ENCODE data around the gene SPRR4. TPM values are rescaled to one million over a fixed set of nuclear protein-coding genes. Genes with fewer than 3 reads are reported as not detected.

Gene SPRR4
- total RNA-seq, 4 donors from 2014 or later: 1.4 to 478 (median 67.3) TPM

GRCh38 chr1:152940614-152941013 is 29.8 kb upstream of the SPRR4 start:
- TF ChIP-seq POLR2A (IDR thresholded peaks at IDR 0.05) (no peak), EP300 (IDR thresholded peaks at IDR 0.05) (no peak), POLR2AphosphoS5 (IDR thresholded peaks at IDR 0.05) (no peak), CTCF (IDR thresholded peaks at IDR 0.05) (no peak)
- Histone ChIP-seq H3K36me3 (no peaks in the 10 kb centered on the region), H3K9me3 (no peaks in the 10 kb centered on the region), H3K27ac (no peak overlapping the region), H3K4me1 (no peaks in the 10 kb centered on the region), H3K4me3 (no peak overlapping the region), H3K27me3 (no peaks in the 10 kb centered on the region)
- DNase-seq (ENCODE audit: low spot score in 2 of 2): no peak
- 81% methylated on average over 1 of the region's 1 CpG for WGBS

DNA sequence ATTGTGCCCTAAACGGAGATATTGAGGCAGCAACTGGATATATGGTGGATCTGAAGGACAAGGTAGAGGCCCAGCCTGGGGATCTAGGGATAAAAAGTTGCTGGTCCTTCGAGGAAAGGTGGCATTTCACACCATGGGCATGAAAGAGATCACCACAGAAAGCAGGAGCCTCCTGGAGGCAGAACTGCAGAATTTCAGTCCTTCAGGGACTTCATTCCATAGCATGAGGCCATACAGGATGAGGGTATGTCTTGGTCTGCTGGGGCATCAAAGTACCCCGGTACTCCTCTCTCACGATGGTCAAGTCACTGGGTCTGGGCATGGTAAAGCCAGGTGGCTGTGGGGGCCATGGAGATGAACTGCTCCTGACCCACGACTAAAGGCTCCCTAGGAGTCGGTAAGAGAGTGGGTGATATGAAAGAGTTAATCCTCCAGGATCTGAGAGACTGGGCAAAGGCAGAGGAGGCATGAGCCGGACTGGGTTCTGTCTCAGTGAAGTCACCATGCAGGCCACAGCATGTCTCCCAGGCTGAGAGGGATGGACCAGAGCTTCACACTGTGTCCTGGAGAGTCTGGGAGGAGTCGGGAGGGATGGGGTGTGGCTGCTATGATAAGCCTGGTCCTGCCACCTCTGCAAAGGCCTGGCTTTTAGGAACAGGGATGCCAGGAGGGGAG is 29.3 kb upstream of the SPRR4 start:
- H3K27ac ChIP-seq: no peak overlapping the region
- H3K36me3 ChIP-seq: no peaks in the 10 kb centered on the region
- H3K27me3 ChIP-seq: no peaks in the 10 kb centered on the region
- WGBS: 68% methylated on average over 7 of the region's 8 CpGs
- H3K4me1 ChIP-seq: no peaks in the 10 kb centered on the region
- TF ChIP-seq EP300 (IDR thresholded peaks at IDR 0.05) (no peak), POLR2A (IDR thresholded peaks at IDR 0.05) (no peak), POLR2AphosphoS5 (IDR thresholded peaks at IDR 0.05) (no peak), CTCF (IDR thresholded peaks at IDR 0.05) (no peak)
- no peaks in the 10 kb centered on the region for H3K9me3 ChIP-seq
- no peak overlapping the region for H3K4me3 ChIP-seq
- no peak for DNase-seq (ENCODE audit: low spot score in 2 of 2)

DNA sequence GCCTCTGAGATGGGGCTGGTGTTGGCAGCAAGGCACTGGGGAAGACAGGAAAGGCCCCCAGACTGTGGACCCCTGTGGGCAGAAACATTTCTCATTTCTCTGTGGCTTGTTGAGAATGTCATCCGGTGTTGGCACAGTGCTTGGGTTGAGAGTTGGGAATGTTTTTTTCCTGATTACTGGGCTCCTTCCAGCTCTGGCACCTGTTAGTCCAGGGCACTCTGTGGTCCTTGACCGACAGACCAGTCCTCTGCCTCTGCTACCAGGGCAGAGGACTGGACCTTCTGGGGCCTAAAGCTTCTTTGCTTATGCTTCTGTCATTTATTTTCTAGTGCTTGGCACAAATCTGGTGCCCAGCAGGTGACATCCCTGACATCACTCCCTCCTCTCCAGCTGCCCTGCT is 28.3 kb upstream of the SPRR4 start:
- TF ChIP-seq POLR2AphosphoS5 (IDR thresholded peaks at IDR 0.05) (no peak), EP300 (IDR thresholded peaks at IDR 0.05) (no peak), POLR2A (IDR thresholded peaks at IDR 0.05) (no peak), CTCF (IDR thresholded peaks at IDR 0.05) (no peak)
- Histone ChIP-seq H3K36me3 (no peaks in the 10 kb centered on the region), H3K4me3 (no peak overlapping the region), H3K4me1 (no peaks in the 10 kb centered on the region), H3K9me3 (no peaks in the 10 kb centered on the region), H3K27ac (no peak overlapping the region), H3K27me3 (peaks cover 3% of the 10 kb centered on the region)
- no peak for DNase-seq (ENCODE audit: low spot score in 2 of 2)
- 80% methylated on average over 2 of the region's 2 CpGs for WGBS

- peaks cover 9% of the 10 kb centered on the region for H3K4me1 ChIP-seq
- H3K9me3 ChIP-seq: no peaks in the 10 kb centered on the region
- DNase-seq (ENCODE audit: low spot score in 2 of 2): peak in 1 of 2 donors; percentile 29
- TF ChIP-seq POLR2AphosphoS5 (IDR thresholded peaks at IDR 0.05) (no peak), POLR2A (IDR thresholded peaks at IDR 0.05) (no peak), EP300 (IDR thresholded peaks at IDR 0.05) (no peak), CTCF (IDR thresholded peaks at IDR 0.05) (no peak)
- no peak overlapping the region for H3K27ac ChIP-seq
- no peak overlapping the region for H3K4me3 ChIP-seq
- no peaks in the 10 kb centered on the region for H3K36me3 ChIP-seq
- peaks cover 3% of the 10 kb centered on the region for H3K27me3 ChIP-seq
- WGBS: 52% methylated on average over 3 of the region's 3 CpGs
Measured at GRCh38 chr1:152946248-152946647, 24.2 kb upstream of the SPRR4 start.

GRCh38 chr1:152946651-152947256 is 23.7 kb upstream of the SPRR4 start, which contains the start of gene SPRR5:
Gene SPRR5 (plus strand): TSS chr1:152947206. CDS start chr1:152948555, 1,349 bp downstream.
- Histone ChIP-seq H3K4me3 (no peak within 1 kb of the TSS), H3K4me1 (peaks cover 9% of the 10 kb centered on the region), H3K27ac (no peak within 1 kb of the TSS), H3K9me3 (no peaks in the 10 kb centered on the region), H3K27me3 (peaks cover 3% of the 10 kb centered on the region), H3K36me3 (no peaks in the 10 kb centered on the region)
- 81% methylated on average over 4 of the region's 4 CpGs for WGBS
- TF ChIP-seq CTCF (IDR thresholded peaks at IDR 0.05): no peak
- no peak for TF ChIP-seq EP300 (IDR thresholded peaks at IDR 0.05)
- TF ChIP-seq POLR2A (IDR thresholded peaks at IDR 0.05): no peak
- no peak for TF ChIP-seq POLR2AphosphoS5 (IDR thresholded peaks at IDR 0.05)
- DNase-seq (ENCODE audit: low spot score in 2 of 2): peak in 1 of 2 donors; percentile 20

All from suprapubic skin (tissue), 4 donors.